Stimulated activated CD4-positive, alpha-beta T cell treated with anti-CD3 and anti-CD28 coated beads, Interleukin-1b, Interleukin-23, amount 100 ng/mL, for 48 hours (primary cell): ENCODE measurements around the gene STARD8.
"Not testable (repeated sequence)": the region's sequence is repeated elsewhere in the genome, so short reads cannot be mapped to it uniquely, and the experiment has no call there.

Experiments used
- DNase-seq: peaks from one replicate; pipeline ENCODE4 v3.0.0-alpha.2; 2020

The STARD8 gene

GRCh38 chrX:68647156-68647957 lies at the start of gene STARD8:
STARD8 (plus strand) TSS chrX:68647666; CDS start chrX:68647883, 217 bp downstream.
- no peak for DNase-seq

- DNase-seq, result no peak
Measured at GRCh38 chrX:68598841-68599240, 48.6 kb upstream of the STARD8 start.

GRCh38 chrX:68599256-68600152 lies 48.0 kb upstream of the STARD8 start:
- no peak for DNase-seq

GRCh38 chrX:68604216-68604615 lies 43.2 kb upstream of the STARD8 start:
- not testable (repeated sequence) for DNase-seq

GRCh38 chrX:68614733-68615132 lies 32.7 kb upstream of the STARD8 start:
- not testable (repeated sequence) for DNase-seq

GRCh38 chrX:68627986-68628385 lies 19.5 kb upstream of the STARD8 start:
- no peak for DNase-seq

GRCh38 chrX:68629936-68630335 lies 17.5 kb upstream of the STARD8 start:
- not testable (repeated sequence) for DNase-seq

- no peak for DNase-seq
Measured at GRCh38 chrX:68631336-68631735, 16.1 kb upstream of the STARD8 start.

GRCh38 chrX:68632491-68632890 lies 15.0 kb upstream of the STARD8 start:
- no peak for DNase-seq

GRCh38 chrX:68633981-68634380 lies 13.5 kb upstream of the STARD8 start:
- DNase-seq, result no peak

- DNase-seq, result no peak
Measured at GRCh38 chrX:68634649-68635227, 12.7 kb upstream of the STARD8 start.

GRCh38 chrX:68640661-68641060 lies 6.8 kb upstream of the STARD8 start:
- no peak for DNase-seq

GRCh38 chrX:68644861-68645260 lies 2.6 kb upstream of the STARD8 start:
- no peak for DNase-seq

GRCh38 chrX:68646421-68646820 lies 1.0 kb upstream of the STARD8 start:
- DNase-seq, result no peak

GRCh38 chrX:68648960-68649359 lies 1.5 kb downstream of the STARD8 start:
- DNase-seq, result no peak

- DNase-seq, result no peak
Measured at GRCh38 chrX:68650491-68650890, 3.0 kb downstream of the STARD8 start.

- DNase-seq, result no peak
Measured at GRCh38 chrX:68651110-68651509, 3.6 kb downstream of the STARD8 start.

- DNase-seq, result no peak
Measured at GRCh38 chrX:68652326-68653170, 5.1 kb downstream of the STARD8 start.

- DNase-seq, result no peak
Measured at GRCh38 chrX:68654693-68655092, 7.2 kb downstream of the STARD8 start.

GRCh38 chrX:68656473-68656872 lies 9.0 kb downstream of the STARD8 start:
- not testable (repeated sequence) for DNase-seq

GRCh38 chrX:68658530-68658929 lies 11.1 kb downstream of the STARD8 start:
- DNase-seq, result no peak

GRCh38 chrX:68659385-68659784 lies 11.9 kb downstream of the STARD8 start:
- DNase-seq, result no peak

- no peak for DNase-seq
Measured at GRCh38 chrX:68659786-68660185, 12.3 kb downstream of the STARD8 start.
